Right forelimb (tissue), 1 donor: ENCODE results near the gene DENND1A.
"Not testable (repeated sequence)": the region's sequence is repeated elsewhere in the genome, so short reads cannot be mapped to it uniquely, and the experiment has no call there.

Experiments used
- DNase-seq: peaks from one replicate; pipeline ENCODE4 v3.0.0-alpha.2; 2018

DENND1A gene

DNA sequence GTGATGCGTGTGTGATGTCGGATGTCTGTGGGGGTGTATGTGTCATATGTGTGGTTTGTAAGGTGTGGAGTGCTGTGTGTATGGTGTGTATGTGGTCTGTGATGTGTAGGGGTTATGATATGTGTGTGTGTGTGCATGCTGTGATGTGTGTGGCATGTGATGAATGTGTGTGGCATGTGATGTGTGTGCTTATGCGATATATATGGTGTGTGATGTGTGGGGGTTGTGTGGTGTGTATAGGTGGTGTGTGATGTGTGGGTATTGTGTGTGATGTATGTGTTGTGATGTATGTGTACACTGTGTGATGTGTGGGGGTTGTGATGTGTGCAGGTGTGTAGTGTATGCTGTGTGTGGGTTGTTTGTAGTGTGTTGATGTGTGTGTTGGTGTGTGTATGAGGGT is 583.1 kb downstream of the DENND1A start:
- DNase-seq: no peak

DNA sequence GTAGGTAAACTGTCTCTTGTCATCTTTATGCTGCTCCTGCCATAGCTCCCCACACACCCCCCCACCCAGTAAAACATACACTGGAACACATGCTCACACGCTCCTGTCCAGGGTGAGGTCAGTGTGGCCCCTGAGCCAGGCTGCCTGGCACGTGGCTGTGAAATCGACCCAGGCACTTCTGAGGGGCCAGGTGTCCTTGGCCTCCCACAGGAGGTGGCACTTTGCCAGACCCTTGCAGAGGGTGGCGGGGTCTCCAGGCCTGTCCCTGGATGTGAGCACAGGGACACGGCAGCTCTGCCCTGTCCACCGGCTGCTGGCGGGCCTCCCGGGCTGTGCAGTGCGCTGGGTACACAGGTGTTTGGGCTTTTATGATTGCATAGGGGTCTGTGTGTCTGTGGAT is 583.9 kb downstream of the DENND1A start:
- DNase-seq: no peak

DNA sequence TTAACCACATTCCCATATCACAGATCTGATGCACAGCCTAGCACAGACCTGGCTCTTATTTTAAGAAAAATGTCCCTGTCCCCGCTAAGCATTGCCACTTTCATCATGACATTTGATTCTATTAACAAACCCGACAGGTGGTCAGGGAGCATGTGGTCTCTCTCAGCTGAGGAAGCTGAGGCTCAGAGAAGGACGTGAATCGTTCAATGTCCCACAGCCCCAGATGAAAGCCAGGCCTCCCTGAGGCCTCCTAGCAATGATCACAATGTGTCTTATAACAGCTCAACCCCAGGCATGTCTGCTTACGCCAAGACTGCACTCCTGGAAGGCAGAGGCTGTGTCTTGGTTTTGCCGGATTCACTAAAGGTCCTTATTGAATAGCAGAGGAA is 584.4 kb downstream of the DENND1A start:
- no peak for DNase-seq

DNA sequence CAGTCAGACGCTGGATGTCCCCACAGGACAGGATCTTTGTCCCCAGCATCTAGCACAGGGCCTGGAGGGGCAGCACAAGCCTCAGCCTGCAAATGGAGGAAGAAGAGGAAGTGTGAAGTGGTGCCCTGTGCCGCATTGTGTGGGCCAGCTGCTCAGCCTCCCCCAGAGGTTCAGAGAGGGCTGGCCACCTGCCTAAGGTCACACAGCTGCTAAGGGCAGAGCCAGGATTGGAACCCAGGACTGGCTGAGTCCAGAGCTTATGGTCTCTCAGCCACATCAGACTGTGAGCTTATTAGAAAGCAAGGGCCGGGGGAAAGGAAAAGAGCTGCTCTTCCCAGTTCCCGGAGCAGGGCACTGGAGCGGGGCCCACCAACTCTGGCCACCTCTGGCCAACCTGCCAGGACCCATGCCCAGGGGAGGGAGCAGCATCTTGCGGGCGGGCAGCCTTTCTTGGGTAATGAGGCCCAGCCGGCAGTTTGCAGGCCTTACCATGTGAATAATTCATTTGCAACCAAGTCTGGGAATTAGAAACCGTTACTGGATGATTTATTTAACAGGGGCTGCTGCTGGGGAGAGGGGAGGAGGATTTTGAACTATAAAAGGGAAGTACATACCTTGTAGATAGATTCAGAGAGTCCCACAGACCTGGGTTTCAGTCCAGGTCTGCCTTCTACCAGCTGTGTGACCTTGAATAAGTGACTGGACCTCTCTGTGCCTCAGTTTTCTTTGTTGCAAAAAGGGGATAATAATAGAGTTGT is 585.6 kb downstream of the DENND1A start:
- DNase-seq: no peak

DNA sequence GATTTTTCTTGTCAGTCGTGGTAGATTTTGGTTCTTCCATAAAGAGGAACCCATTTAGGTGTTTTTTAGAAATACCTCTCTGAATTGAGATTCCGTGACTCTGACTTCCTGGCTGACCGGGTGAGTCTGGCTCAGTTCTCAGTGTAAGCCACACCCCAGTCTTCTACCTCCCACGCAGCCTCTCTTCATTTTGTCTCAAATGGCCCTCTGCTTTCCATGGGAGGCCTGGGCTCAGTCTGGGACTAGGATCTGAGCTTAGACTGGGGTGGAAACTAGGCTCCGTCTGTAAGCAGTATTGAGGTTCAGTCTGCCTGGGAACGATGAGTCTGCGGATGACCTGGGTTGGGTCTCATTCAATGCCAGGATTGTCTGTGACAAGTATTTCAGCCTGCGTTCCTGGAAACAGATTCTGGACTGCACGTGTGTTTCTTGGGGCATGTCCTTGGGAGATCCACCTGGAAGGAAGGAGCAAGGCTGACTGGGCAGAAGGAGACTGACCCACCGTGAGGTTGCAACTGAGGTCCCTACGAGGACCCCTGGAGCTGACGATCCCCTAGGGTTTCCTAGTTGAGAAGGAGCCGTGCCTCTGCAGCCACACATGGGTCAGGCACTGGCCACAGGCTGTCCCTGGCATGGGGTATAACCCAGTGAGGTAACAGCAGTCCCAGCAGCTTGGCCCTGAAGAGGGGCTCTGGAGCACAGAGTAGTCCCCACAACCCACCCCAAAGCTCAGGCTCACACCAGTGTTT is 586.3 kb downstream of the DENND1A start:
- DNase-seq: no peak

DNA sequence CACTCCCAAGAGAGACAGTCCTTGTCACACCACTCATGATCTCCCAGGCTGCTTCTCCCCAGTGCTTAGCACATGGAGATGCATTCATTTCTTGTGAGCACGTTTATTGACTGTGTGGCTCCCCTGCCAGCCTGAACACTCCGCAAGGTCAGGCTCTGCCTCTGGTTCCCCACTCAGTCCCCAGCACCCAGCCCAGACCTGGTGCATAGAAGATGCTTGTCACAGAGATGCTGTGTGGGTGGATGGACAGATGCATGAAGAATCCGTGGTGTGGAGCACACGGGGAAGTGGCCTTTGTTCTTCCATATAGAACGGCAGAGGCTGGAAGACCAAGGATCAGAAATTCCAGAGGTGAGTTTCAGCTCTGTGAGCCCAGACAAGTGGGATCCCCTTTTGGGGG is 587.7 kb downstream of the DENND1A start:
- DNase-seq: no peak

DNA sequence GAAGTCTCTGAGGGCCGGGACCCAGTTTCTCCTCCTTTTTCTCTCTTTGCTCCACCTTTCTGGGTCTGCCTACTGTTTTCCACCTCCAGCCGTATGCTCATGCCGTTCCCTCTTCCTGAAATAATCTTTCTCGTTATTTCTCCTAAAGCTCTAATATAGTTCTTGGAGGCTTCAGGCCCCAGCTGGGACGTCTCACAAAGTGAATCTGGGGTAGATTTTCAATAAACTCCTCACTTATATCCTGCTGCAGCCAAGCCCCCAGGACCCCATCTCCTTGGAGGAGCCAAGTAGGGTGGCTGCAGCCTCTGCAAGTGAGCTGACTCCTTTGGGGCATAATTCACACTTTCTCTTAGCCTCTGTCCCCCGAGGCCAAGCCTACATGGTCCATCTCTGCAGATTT is 588.1 kb downstream of the DENND1A start:
- no peak for DNase-seq

DNA sequence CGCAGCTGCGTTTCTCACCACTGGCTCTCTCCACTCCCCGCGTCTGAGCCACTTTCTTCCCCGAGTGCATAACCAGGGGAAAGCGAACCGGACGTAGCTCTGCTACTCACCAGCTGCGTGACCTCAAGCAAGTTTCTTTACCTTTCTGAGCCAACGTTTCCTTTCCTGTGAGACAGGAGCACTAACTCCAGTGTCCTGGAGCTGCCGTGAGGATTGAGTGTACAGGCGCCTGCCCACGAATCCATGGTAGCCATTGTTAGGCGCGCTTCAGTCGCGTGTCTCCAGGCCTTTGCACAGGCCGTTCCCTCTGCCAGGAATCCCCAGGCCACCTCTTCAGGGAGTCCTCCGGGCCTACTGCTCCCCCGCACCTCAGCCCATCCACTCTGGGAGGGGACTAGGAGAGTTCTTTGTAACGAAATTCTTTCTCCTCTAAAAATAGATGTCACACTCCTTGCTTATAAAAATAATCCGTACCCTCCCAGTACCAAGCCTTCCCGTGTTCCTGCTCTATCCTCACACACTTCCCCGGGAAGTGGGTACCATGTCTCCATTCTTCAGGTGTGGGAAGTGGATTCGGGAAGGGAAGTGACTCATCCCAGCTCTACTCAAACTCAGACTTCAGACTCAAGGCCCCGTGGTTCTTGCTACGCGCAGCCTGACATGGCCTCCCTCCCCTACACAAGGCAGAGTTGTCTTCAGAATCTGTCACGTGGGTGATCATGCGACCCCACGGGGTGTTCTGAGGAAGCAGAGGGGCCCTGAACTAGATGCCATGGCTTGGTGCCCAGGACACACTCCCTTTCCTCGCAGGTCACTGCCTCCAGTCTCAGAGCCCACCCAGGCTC is 590.0 kb downstream of the DENND1A start:
- DNase-seq: no peak

DNA sequence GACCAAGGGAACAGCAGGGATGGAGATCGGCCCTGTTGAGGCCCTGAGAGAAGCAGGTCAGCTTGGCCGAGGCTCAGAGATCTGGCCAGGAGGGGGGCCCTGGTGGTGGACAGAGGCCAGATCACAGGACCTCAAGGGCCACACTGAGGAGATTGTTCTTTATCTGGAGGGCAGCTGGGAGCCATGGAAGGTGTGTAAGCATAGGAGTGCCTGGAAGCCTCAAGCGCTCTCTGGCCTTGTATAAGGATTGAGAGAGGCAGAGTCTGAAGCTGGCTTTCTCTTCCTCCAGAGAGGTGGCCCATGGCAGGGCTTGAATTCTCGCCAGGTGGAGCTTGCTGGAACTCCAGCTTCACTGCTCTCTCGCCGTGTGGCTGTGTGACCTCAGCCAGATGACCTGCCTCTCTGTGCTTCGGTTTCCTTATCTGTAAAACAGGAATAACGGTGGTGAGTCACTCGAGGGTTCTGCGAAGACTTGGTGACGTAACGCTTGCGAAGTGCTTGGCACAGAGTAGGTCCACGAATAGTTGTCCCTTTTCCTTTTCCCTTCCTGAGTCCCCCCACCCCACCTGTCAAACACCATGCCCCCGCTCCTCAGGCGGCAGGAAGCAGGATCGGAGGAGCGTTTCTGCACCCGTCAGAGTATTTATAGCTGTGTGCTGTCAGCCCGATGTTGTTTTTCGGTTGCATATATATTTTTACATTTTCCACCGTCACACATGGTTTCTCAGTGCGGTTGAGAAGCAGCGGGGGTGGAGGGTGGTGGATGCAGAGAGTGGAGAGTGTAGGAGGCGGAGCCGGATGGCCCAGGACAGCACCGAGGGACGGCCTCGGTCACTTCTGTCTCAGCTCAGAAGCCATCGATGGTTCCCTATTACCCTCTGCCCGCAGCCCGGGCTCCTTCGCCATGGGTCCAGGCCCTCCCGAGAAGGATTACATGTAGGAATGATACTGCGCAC is 590.9 kb downstream of the DENND1A start:
- DNase-seq: peak; percentile 58

DNA sequence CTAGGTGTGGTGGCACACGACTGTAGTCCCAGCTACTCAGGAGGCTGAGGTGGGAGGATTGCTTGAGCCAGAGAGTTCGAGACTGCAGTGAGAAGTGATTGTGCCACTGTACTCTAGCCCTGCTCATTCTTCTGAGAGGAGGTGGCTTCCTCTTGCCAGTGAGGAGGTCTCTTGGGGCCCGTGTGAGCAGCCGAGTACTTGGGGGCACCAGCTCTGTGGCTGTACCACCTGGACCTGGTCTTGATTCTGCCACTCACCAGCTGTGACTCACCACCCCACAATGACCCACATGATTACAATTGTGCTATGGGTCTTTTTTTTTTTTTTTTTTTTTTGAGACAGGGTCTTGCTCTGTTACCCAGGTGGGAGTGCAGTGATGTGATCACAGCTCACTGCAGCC is 592.0 kb downstream of the DENND1A start:
- no peak for DNase-seq

DNA sequence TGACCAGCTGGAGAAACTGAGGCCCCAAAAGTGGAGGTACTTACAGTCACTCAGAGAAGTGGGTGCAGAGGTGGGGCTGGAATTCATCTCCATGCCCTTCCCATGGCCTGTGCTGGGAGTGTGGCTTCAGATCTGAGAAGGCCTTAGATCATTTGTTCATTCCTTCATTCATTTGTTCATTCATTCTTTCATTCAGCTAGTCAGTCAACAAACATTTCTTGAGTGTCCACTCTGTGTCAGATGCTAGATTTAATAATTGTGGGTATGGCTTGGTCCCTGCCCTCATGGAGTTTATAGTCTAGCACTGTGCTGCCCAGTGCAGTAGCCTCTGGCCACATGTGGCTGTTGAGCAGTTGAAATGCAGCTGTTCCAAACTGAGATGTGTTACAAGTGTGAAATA is 593.0 kb downstream of the DENND1A start:
- DNase-seq: no peak

DNA sequence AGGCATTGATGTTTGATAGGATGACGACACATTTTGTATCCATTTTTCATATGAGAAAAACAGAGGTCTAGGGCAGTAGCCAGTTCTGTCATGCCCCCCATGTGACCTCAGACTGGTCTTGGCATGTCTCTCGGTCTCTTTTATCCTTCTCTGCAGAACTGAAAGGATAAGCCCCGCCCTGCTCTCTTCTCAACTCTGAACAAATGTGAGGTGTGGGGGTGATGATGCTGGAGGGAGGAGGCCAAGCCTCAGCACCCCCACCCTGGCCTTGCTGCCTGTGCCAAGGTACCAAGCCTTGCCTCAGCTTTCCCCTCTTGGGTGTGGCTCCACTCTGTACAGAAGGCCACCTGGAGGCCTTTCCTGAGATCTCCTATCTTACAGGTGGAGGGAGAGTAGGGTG is 593.5 kb downstream of the DENND1A start:
- no peak for DNase-seq

DNA sequence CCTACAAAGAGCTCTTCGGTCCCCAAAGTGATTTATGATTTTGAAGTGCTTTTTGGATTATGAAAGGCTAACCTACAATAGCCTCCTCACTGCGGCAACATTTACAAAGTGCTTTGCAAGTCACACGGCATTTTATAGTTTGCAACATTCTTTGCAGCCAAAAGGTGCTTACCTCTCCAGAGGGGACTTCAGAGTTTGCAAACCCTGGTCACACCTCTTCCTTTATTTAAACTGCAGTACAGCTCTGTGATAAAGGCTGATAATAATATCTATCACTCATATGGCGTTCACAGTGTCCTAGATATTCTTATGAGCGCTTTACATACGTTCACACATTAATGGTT is 594.0 kb downstream of the DENND1A start:
- no peak for DNase-seq

DNA sequence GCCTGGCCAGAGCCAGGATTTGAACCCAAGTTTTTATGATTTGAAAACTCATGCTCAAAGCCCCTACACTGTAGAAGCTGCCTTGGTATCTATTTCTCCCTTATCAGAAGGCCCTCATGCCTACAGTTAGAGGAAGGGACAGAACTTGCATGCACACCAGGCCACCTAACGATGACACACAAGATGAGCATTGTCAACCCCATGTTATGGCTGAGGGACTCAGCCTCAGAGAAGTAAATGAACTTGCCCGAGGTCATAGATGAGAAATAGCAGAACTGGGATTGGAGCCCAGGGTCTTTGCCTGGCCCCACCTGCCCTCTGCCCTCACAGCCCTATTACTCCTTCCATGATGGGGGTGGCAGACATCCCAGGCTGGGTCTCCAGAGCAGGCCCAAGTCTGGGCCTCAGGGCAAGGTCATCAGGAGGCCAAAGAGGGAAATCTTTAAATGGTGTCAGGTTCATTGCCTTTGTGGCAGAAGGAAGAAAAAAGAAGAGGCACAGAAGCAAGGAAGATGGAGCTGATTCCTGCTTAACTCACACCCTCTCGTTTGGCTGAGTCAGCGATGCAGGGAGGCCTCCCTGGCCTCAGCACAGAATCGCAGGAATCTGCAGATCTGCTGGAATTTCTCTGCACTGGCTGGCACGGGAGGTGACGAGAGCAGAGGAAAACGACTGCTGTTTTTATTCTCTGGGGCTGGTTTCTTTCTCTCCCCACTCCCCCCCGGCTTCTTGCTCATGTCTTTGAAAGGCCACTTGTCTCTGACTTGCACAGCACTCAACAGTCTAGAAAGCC is 594.5 kb downstream of the DENND1A start:
- peak; percentile 77 for DNase-seq

DNA sequence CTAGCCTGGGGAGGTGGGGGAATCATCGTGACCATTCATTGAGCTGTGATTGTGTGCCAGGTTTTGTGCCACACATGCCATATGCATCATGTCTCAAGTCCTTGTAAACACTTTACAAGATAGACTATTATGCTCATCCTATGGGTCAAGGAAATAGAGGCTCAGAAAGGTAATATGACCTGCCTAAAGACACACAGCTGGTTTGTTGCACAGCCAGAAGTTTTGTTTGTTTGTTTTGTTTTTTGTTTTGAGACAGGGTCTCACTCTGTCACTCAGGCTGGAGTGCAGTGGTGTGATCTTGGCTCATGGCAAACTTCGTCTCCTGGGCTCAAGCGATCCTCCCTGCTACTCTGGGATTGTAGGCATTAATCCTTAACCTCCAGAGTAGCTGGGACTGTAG is 595.3 kb downstream of the DENND1A start:
- no peak for DNase-seq

DNA sequence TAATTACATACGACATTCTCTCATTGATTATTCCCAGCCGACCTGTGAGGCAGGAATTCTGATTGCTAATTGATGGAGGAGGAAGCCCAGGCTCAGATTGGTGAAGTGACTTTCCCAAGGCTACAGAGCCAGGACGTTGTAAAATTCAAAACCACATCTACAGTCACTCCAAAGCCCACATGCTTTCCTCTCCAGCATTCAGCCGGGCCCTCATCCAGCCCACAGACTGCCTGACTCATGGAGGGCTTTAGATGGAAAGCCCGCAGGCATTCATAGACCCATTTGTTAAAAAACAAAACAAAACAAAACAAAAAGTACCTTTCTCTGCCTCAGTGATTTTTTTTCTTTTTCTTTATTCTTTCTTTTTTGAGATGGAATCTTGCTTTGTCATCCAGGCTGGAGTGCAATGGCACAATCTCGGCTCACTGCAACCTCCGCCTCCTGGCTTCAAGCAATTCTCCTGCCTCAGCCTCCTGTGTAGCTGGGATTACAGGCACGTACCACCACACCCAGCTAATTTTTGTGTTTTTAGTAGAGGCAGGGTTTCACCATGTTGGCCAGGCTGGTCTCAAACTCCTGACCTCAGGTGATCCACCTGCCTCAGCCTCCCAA is 596.8 kb downstream of the DENND1A start:
- not testable (repeated sequence) for DNase-seq

DNA sequence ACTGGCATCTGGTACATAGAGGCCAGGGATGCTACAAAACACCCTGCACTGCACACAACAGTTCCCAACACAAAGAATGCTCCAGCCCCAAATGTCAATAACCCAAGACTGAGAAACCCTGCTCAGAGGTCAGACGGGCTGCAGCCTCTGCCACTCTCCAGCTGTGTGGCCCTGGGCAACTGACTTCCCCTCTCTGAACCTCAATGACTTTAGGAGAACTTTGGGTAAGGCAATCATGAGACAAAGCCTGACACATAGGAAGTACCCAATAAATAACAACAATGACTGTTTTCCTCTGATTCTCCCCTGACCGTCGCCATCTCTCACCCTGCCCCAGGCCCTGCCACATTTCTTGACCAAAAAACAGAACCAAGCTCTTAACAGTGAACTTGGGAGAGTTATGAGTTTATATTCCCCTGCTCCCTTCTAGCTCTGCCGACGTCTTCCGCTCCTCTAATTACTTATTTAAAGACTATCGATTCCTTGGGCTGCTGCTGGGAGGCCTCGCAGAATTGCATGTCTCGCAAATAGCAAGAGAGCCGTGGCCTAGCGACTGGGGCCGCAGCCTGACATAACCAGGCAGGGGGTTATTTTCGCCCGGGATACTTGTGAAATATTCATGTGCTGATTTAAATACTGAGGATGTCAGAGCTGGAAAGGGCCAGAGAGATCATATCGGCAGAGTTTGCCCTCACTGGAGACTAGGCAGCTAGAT is 598.4 kb downstream of the DENND1A start:
- no peak for DNase-seq
